Measurements from ENCODE around the gene KATNBL1.

KATNBL1 gene

DNA sequence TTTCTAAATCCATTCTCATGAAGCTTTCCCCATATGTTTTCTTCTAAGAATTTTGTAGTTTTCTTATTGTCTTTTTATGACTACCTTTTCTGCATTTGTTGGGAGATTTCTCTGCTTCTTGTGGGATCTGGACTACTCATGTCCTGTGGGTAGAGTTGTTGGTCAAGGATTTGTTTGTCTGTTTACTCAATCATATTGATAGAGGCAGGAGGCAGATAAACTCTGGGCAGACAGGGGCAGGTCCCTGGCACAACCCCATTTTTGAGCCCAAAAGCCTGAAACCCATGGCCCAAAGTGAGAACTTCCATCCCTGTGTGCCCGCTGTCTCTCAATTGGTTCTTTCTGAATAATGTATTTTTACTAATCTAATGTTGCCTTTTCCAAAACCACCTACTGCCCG is 95.7 kb downstream of the KATNBL1 start:
- Histone ChIP-seq H3K9me3 (ENCODE audit: control insufficient read depth, low read length) (no peaks in the 10 kb centered on the region), H3K36me3 (ENCODE audit: control insufficient read depth, insufficient read depth, low read length, severe bottlenecking) (no peaks in the 10 kb centered on the region), H3K4me3 (ENCODE audit: low read length) (no peak overlapping the region), H3K27me3 (replicated peaks; ENCODE audit: control insufficient read depth, insufficient read depth, low read length) (no peaks in the 10 kb centered on the region), H3K4me1 (ENCODE audit: control insufficient read depth, insufficient read depth, low read length) (no peaks in the 10 kb centered on the region), H3K9ac (ENCODE audit: low read length) (no peak overlapping the region)
- no peak for DNase-seq (ENCODE audit: low read depth)

DNA sequence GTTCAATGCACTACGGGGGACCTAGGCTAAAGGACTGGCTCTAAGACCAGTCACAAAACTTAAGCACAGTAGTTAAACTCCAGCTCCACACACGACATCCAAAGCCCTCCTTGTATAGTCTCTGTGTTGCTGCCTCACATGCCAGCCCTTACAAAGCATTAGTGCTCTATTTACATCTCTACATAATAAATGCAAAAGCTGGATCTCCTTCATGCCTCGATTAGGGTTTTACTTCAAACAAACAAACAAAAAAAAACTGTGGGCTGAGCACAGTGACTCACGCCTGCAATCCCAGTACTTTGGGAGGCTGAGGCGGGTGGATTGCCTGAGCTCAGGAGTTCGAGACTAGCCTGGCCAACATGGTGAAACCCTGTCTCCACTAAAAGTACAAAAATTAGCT is 98.4 kb downstream of the KATNBL1 start:
- H3K9ac ChIP-seq (ENCODE audit: low read length): no peak overlapping the region
- H3K4me3 ChIP-seq (ENCODE audit: low read length): no peak overlapping the region
- no peaks in the 10 kb centered on the region for H3K36me3 ChIP-seq (ENCODE audit: control insufficient read depth, insufficient read depth, low read length, severe bottlenecking)
- no peaks in the 10 kb centered on the region for H3K27me3 ChIP-seq (replicated peaks; ENCODE audit: control insufficient read depth, insufficient read depth, low read length)
- H3K4me1 ChIP-seq (ENCODE audit: control insufficient read depth, insufficient read depth, low read length): no peaks in the 10 kb centered on the region
- DNase-seq (ENCODE audit: low read depth): no peak
- H3K9me3 ChIP-seq (ENCODE audit: control insufficient read depth, low read length): no peaks in the 10 kb centered on the region

DNA sequence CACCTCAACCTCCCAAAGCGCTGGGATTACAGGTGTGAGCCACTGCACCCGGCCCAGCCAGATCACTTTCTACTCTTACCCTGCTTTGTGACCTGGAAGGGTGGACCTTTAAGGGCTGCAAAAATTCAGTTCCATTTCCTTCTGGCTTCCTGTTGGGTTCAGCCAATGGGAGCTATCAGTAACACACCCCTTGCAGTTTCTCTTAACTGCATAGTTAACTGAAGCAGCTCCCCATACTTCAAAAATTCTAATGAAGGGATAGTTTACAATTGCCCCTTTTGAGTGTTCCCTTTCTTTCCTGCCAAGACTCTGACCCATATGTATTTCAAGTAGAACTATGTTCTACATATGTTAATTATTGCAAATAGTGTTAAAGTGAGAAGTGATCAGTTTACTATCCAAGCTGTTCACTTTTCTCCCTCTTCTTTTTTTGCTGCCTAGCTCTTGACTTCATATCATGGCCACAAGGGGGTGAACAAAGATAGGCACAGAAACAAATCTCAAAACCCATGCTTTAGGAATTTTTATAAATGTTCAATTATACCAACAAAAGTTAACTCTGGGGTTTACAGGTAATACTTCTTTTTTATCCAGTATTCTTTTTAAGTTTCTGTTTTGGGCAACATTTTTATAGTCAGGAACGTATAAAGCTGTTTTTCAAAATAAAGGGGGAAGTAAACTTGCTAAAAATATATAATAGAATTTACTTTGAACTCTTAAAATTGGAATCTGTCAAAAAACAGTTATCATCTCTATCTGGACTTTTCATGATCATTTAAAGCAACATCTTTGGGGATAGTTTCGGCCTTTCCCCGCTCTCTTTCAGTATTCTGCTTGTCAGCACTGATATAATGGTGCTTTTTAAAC is 99.9 kb downstream of the KATNBL1 start:
- Histone ChIP-seq H3K9ac (ENCODE audit: low read length) (no peak overlapping the region), H3K27me3 (replicated peaks; ENCODE audit: control insufficient read depth, insufficient read depth, low read length) (no peaks in the 10 kb centered on the region), H3K9me3 (ENCODE audit: control insufficient read depth, low read length) (no peaks in the 10 kb centered on the region), H3K4me1 (ENCODE audit: control insufficient read depth, insufficient read depth, low read length) (no peaks in the 10 kb centered on the region), H3K4me3 (ENCODE audit: low read length) (no peak overlapping the region), H3K36me3 (ENCODE audit: control insufficient read depth, insufficient read depth, low read length, severe bottlenecking) (no peaks in the 10 kb centered on the region)
- DNase-seq (ENCODE audit: low read depth): peak; percentile 75

DNA sequence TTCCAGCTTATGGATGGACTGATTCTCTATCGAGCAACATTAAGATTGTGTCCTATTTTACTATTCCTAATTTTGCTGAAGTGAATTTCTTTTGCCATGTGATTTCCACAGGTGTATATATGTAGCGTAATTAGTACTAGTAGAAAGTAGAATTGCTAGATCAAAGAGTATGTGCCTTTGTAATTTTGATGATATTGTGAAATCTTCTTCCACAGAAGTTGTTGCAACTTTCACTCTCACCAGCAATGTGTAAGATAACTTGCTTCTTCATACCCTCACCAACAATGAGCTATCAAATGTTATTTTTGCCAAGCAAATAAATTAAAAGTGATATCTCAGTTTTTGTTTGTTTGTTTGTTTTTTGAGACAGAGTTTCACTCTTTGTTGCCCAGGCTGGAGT is 102.6 kb downstream of the KATNBL1 start:
- Histone ChIP-seq H3K4me3 (ENCODE audit: low read length) (no peak overlapping the region), H3K9ac (ENCODE audit: low read length) (no peak overlapping the region), H3K4me1 (ENCODE audit: control insufficient read depth, insufficient read depth, low read length) (peaks cover 7% of the 10 kb centered on the region), H3K9me3 (ENCODE audit: control insufficient read depth, low read length) (no peaks in the 10 kb centered on the region), H3K36me3 (ENCODE audit: control insufficient read depth, insufficient read depth, low read length, severe bottlenecking) (no peaks in the 10 kb centered on the region), H3K27me3 (replicated peaks; ENCODE audit: control insufficient read depth, insufficient read depth, low read length) (no peaks in the 10 kb centered on the region)
- no peak for DNase-seq (ENCODE audit: low read depth)

DNA sequence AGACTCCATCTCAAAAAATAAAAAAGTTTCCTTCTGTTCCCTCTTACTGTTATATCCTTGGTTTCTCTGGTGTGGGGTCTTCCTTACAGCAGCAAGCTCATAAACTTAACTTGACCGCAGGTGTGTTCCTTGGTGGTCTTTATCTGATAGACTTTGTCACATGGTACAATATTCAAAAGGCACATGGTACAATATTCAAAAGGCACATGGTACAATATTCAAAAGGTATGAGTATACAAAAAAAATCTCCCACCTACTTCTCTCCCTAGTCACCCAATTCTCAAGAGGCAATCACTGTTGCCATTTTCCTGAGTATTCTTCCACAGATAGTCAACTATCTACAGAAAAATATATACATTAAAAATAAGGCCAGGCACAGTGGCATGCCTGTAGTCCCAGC is 103.5 kb downstream of the KATNBL1 start:
- H3K9ac ChIP-seq (ENCODE audit: low read length): no peak overlapping the region
- no peaks in the 10 kb centered on the region for H3K9me3 ChIP-seq (ENCODE audit: control insufficient read depth, low read length)
- no peak overlapping the region for H3K4me3 ChIP-seq (ENCODE audit: low read length)
- no peak for DNase-seq (ENCODE audit: low read depth)
- no peaks in the 10 kb centered on the region for H3K27me3 ChIP-seq (replicated peaks; ENCODE audit: control insufficient read depth, insufficient read depth, low read length)
- peaks cover 7% of the 10 kb centered on the region for H3K4me1 ChIP-seq (ENCODE audit: control insufficient read depth, insufficient read depth, low read length)
- H3K36me3 ChIP-seq (ENCODE audit: control insufficient read depth, insufficient read depth, low read length, severe bottlenecking): no peaks in the 10 kb centered on the region

DNA sequence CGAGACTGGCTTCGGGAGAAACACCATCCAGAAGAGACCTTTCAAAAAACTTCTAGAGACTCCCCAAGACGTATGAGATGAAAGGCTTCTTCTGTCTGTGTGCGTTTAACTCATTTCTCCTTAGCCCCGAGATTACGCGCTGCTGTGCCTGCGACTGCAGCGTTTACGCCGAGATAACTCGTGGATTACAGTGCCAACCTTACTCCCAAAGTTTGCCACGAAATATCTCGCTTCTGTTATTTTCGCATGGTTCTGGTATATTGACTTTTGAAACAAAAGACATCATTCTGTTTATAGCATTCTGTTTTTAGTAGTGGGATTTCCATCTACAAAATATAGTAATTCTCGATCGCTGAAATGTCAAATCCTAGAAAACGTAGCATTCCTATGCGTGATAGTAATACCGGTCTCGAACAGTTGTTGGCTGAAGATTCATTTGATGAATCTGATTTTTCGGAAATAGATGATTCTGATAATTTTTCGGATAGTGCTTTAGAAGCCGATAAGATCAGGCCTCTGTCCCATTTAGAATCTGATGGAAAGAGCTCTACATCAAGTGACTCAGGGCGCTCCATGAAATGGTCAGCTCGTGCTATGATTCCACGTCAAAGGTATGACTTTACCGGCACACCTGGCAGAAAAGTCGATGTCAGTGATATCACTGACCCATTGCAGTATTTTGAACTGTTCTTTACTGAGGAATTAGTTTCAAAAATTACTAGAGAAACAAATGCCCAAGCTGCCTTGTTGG is 107.5 kb downstream of the KATNBL1 start:
- Histone ChIP-seq H3K36me3 (ENCODE audit: control insufficient read depth, insufficient read depth, low read length, severe bottlenecking) (no peaks in the 10 kb centered on the region), H3K4me1 (ENCODE audit: control insufficient read depth, insufficient read depth, low read length) (peaks cover 16% of the 10 kb centered on the region), H3K9ac (ENCODE audit: low read length) (peak overlapping the region; percentile 96), H3K27me3 (replicated peaks; ENCODE audit: control insufficient read depth, insufficient read depth, low read length) (no peaks in the 10 kb centered on the region), H3K4me3 (ENCODE audit: low read length) (peak overlapping the region; percentile 93), H3K9me3 (ENCODE audit: control insufficient read depth, low read length) (no peaks in the 10 kb centered on the region)
- DNase-seq (ENCODE audit: low read depth): no peak

DNA sequence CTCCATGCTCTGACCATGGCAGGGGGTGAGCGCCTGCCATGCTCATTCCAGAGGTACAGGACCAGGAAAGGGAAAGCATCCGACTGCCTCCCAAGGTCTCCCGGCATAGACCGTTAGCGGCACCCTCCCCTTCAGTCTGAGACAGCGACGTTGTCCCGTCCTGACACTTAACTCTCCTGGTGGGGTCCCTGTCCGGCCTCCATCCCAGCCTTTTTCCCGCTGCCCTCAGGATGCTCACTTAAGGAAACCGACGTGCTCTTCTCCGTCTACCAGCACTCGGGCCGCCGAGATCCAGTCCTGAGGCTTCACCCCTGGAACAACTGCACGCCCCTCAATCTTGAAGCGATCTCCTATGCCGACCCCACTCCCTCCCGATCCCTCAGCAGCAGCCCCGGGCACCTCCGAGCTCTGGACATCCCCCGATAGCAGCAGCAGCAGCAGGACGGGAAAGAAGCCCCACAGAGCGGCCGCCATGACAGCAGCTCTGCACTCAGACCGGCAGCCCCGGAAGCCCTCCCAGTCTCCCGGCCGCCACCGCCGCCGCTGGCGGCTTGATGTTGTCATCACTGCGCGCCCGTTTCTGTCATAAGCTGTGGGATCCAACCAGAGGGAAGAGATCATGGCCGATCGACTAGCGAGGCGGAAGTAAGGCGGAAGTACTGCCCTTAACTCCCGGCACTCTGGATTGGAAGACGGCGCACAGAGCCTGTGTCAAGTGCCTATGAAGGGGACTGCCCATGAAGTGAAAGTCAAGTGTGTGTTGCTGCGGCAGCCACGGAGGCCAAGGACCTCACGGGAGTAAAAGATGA is 108.3 kb downstream of the KATNBL1 start, which contains the start of the genes EMC7 and PGBD4:
Gene EMC7, minus strand, starts transcription at position 497 of the 809 bp plus-strand sequence. Its CDS starts 23 bp downstream, at position 474.
Gene PGBD4, plus strand, starts transcription at position 718 of the 809 bp plus-strand sequence. CDS start 449 bp downstream, outside the sequence.
- Histone ChIP-seq H3K36me3 (ENCODE audit: control insufficient read depth, insufficient read depth, low read length, severe bottlenecking) (no peaks in the 10 kb centered on the region), H3K4me1 (ENCODE audit: control insufficient read depth, insufficient read depth, low read length) (peaks cover 16% of the 10 kb centered on the region), H3K4me3 (ENCODE audit: low read length) (peak within 1 kb of the TSS; percentile 93), H3K27me3 (replicated peaks; ENCODE audit: control insufficient read depth, insufficient read depth, low read length) (no peaks in the 10 kb centered on the region), H3K9ac (ENCODE audit: low read length) (peak within 1 kb of the TSS; percentile 96), H3K9me3 (ENCODE audit: control insufficient read depth, low read length) (no peaks in the 10 kb centered on the region)
- DNase-seq (ENCODE audit: low read depth): peak; percentile 99

DNA sequence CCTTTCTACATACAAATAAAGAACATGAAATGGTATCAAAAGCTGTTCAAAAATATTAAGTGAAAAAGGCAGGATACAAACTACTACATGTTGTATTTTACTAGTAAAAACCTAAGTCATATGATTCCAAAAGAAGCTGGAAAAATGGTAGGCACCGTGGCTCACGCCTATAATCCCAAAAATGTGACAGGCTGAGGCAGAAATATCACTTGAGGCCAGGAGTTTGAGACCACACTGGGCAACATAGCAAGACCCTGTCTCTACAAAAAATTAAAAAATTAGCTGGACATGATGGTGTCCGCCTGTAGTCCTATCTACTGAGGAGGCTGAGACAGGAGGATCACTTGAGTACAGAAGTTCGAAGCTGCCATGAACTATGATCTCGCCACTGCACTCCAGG is 110.0 kb downstream of the KATNBL1 start:
- H3K4me1 ChIP-seq (ENCODE audit: control insufficient read depth, insufficient read depth, low read length): peaks cover 16% of the 10 kb centered on the region
- no peaks in the 10 kb centered on the region for H3K27me3 ChIP-seq (replicated peaks; ENCODE audit: control insufficient read depth, insufficient read depth, low read length)
- H3K9me3 ChIP-seq (ENCODE audit: control insufficient read depth, low read length): no peaks in the 10 kb centered on the region
- no peak for DNase-seq (ENCODE audit: low read depth)
- peak overlapping the region; percentile 93 for H3K4me3 ChIP-seq (ENCODE audit: low read length)
- H3K9ac ChIP-seq (ENCODE audit: low read length): no peak overlapping the region
- H3K36me3 ChIP-seq (ENCODE audit: control insufficient read depth, insufficient read depth, low read length, severe bottlenecking): peaks cover 8% of the 10 kb centered on the region

All from adipocyte (in vitro differentiated cells).